Measurements from ENCODE around the gene LBH.
A peak's percentile ranks its signal among the peaks of the same experiment; 100 is the strongest.

LBH gene

GRCh38 chr2:30235008-30235655 lies 3.8 kb downstream of the LBH start:
- H3K36me3 ChIP-seq (ENCODE audit: insufficient read depth, low read length), result peaks cover 82% of the 10 kb centered on the region
- no peaks in the 10 kb centered on the region for H3K9me3 ChIP-seq (ENCODE audit: low read depth, low read length)
- H3K9ac ChIP-seq (ENCODE audit: insufficient read length), result peak overlapping the region; percentile 98
- peak overlapping the region; percentile 82 for H3K4me3 ChIP-seq
- TF ChIP-seq EZH2 (IDR thresholded peaks at IDR 0.05), result no peak
- TF ChIP-seq POLR2AphosphoS5 (IDR thresholded peaks at IDR 0.05; ENCODE audit: borderline replicate concordance, low read depth, low read length), result peak; percentile 26; the same call in 1 of the 2 replicates
- no peak for TF ChIP-seq FOXP2 (optimal IDR thresholded peaks at IDR 0.05; ENCODE audit: control extremely low read depth, extremely low read length, insufficient read depth)
- H3K27ac ChIP-seq, result peak overlapping the region; percentile 62
- no peak for DNase-seq (ENCODE audit: low read depth, low spot score)

DNA sequence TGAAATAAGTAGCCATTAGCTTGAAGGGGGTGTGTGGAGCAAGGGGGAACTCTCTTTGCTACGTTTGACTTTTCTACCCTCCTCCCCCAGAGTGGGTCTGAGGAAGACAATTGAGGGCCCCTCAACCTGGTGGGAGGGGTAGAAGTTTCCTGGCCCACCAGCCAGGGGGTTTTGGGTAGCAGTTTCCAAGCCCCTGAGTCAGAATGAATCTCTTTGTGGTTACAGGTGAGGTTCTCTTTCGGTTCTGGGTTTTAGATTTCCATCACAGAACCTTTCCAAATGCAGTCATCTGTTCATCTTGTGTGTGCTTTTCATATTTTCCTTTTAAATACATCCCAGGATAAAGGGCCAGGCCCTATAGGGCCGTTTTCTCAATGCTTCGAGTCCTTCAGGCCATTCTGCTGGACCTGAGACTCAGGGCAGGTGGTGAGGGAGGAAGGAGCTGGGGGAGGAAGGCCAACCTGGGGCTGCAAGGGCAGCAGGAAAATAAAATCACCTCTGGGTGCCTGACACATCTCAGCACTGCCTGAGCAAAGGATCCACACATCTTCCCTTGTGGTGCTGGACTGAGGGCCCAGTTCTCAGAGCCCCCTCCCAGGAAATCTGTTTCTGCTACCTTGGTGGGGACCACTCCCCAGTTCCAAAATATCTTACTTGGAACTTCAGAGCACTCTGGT lies 4.7 kb downstream of the LBH start:
- Histone ChIP-seq H3K4me3 (peak overlapping the region; percentile 82), H3K9me3 (ENCODE audit: low read depth, low read length) (no peaks in the 10 kb centered on the region), H3K36me3 (ENCODE audit: insufficient read depth, low read length) (peaks cover 91% of the 10 kb centered on the region), H3K9ac (ENCODE audit: insufficient read length) (peak overlapping the region; percentile 98), H3K27ac (peak overlapping the region; percentile 62)
- TF ChIP-seq POLR2AphosphoS5 (IDR thresholded peaks at IDR 0.05; ENCODE audit: borderline replicate concordance, low read depth, low read length) (peak; percentile 16; the same call in 1 of the 2 replicates), FOXP2 (optimal IDR thresholded peaks at IDR 0.05; ENCODE audit: control extremely low read depth, extremely low read length, insufficient read depth) (no peak)
- DNase-seq (ENCODE audit: low read depth, low spot score), result no peak

DNA sequence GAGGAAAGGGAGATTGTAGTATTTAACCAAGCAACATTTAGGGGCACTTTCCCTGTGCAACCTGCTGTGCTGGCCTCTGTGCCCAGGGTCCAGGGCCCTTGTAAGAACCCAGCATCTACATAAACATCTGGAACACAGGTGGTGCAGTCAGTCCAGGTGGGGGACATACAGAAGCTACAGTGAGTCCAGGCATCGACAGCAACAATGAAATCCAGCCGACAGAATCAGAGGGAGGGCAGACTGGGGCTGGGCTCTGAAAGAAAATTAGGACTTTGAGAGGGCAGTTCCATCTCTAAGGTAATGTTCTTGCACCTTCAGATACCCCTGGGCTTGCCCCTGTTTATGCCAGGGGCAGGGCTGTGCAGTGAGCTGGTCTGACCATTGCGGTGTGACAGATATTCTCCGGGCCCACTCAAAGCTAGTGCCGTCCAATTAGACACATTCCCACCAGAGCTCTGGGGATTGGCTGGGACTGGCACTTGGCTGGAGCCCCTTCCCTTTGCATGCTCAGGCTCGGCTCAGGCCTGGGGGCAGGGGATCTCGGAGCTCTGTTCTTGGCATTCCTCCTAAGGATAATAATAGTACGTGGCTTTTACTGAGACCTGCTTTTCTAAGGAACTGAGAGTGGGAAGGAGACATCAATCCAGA lies 5.4 kb downstream of the LBH start:
- peak overlapping the region; percentile 62 for H3K27ac ChIP-seq
- peaks cover 96% of the 10 kb centered on the region for H3K36me3 ChIP-seq (ENCODE audit: insufficient read depth, low read length)
- no peak for TF ChIP-seq FOXP2 (optimal IDR thresholded peaks at IDR 0.05; ENCODE audit: control extremely low read depth, extremely low read length, insufficient read depth)
- no peak; the same call in 1 of the 2 replicates for TF ChIP-seq POLR2AphosphoS5 (IDR thresholded peaks at IDR 0.05; ENCODE audit: borderline replicate concordance, low read depth, low read length)
- TF ChIP-seq EZH2 (IDR thresholded peaks at IDR 0.05), result no peak
- H3K9me3 ChIP-seq (ENCODE audit: low read depth, low read length), result no peaks in the 10 kb centered on the region
- peak overlapping the region; percentile 98 for H3K9ac ChIP-seq (ENCODE audit: insufficient read length)
- no peak for DNase-seq (ENCODE audit: low read depth, low spot score)
- peak overlapping the region; percentile 82 for H3K4me3 ChIP-seq

DNA sequence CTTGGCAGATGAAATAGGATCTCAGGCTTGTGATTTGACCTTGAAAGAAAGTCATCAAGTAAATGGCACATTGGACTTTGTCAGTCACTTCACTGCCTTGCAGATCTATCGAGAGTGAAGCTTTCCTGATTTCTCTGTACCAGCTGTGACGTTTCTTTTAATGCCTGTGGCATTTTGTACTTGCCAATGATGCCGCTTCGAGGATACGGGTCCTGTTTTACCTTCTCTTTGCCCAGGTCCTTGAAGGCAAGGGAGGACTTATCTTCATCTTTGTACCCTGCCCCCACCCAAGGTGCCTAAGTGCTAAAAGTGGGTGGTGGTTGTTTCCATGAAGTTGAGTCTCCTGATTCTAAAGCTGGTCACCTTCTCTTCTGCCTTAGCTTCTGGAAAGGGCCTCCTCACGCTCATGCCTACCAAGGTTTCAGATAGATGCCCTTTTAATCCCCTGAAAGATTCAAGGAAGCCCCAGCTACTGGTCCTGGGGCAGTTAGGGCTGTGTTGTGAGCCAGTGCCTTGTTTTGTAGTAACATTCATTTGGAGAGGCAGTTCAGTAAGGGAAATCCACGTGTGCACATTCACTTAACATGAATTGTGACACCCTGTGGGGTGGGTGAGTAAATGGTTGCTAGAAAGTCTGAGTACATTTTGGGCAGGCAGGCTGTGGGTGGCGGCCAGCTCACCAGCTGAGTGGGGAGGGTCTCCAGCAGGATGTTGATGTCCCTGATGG lies 6.1 kb downstream of the LBH start:
- H3K27ac ChIP-seq, result peak overlapping the region; percentile 62
- H3K9ac ChIP-seq (ENCODE audit: insufficient read length), result peak overlapping the region; percentile 29
- DNase-seq (ENCODE audit: low read depth, low spot score), result no peak
- peak overlapping the region; percentile 82 for H3K4me3 ChIP-seq
- peaks cover 96% of the 10 kb centered on the region for H3K36me3 ChIP-seq (ENCODE audit: insufficient read depth, low read length)
- no peak for TF ChIP-seq FOXP2 (optimal IDR thresholded peaks at IDR 0.05; ENCODE audit: control extremely low read depth, extremely low read length, insufficient read depth)
- TF ChIP-seq POLR2AphosphoS5 (IDR thresholded peaks at IDR 0.05; ENCODE audit: borderline replicate concordance, low read depth, low read length), result no peak
- TF ChIP-seq EZH2 (IDR thresholded peaks at IDR 0.05), result no peak
- no peaks in the 10 kb centered on the region for H3K9me3 ChIP-seq (ENCODE audit: low read depth, low read length)

GRCh38 chr2:30237966-30238800 lies 6.8 kb downstream of the LBH start:
- no peaks in the 10 kb centered on the region for H3K9me3 ChIP-seq (ENCODE audit: low read depth, low read length)
- DNase-seq (ENCODE audit: low read depth, low spot score), result no peak
- H3K4me3 ChIP-seq, result peak overlapping the region; percentile 19; the same call in 1 of the 2 replicates
- H3K27ac ChIP-seq, result peak overlapping the region; percentile 62; the same call in 1 of the 2 replicates
- no peak for TF ChIP-seq EZH2 (IDR thresholded peaks at IDR 0.05)
- TF ChIP-seq POLR2AphosphoS5 (IDR thresholded peaks at IDR 0.05; ENCODE audit: borderline replicate concordance, low read depth, low read length), result no peak
- no peak for TF ChIP-seq FOXP2 (optimal IDR thresholded peaks at IDR 0.05; ENCODE audit: control extremely low read depth, extremely low read length, insufficient read depth)
- H3K36me3 ChIP-seq (ENCODE audit: insufficient read depth, low read length), result peaks cover 96% of the 10 kb centered on the region
- H3K9ac ChIP-seq (ENCODE audit: insufficient read length), result no peak overlapping the region

DNA sequence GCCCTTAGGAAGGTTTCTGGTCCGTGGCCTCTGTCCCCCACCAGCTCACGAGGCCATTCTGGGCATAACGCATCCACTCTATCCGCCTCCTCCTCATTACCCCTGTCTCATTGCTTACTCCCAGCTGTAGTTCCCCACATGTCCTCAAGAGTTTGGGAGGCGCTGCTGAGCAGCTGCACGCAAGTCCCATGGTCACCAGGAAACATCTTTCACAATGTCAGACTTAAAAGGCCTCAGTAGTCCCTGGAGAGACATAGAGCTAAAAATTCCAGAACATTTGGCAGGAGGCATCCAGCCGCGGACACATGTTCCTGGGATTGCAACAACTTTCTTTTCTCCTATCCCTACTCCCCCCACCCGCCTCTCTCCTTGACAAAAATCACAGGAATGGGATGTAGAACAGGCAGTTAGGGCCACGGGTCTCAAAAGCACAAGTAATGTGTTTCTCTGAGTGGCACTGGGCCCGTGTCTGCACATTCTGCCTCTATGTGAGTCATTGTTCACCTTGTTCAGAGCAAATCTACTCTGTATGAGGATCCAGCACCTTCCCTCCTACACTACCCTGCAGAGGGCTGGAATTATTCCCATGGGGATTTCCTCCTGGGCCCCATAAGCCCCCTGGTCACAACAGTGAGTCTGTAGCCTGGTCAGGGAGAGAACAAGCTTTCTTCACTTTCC lies 8.1 kb downstream of the LBH start:
- peak overlapping the region; percentile 72 for H3K27ac ChIP-seq
- no peak overlapping the region for H3K9ac ChIP-seq (ENCODE audit: insufficient read length)
- peak overlapping the region; percentile 42; the same call in 1 of the 2 replicates for H3K4me3 ChIP-seq
- no peak for DNase-seq (ENCODE audit: low read depth, low spot score)
- H3K9me3 ChIP-seq (ENCODE audit: low read depth, low read length), result no peaks in the 10 kb centered on the region
- peaks cover 96% of the 10 kb centered on the region for H3K36me3 ChIP-seq (ENCODE audit: insufficient read depth, low read length)
- TF ChIP-seq EZH2 (IDR thresholded peaks at IDR 0.05) (no peak), POLR2AphosphoS5 (IDR thresholded peaks at IDR 0.05; ENCODE audit: borderline replicate concordance, low read depth, low read length) (no peak)

All from SK-N-MC (cell line).